K562 (cell line): ENCODE data around the gene SLC6A20. TPM values are rescaled to one million over a fixed set of nuclear protein-coding genes. Genes with fewer than 3 reads are reported as not detected.

Source experiments
- ARID2 ChIP-seq: fragments of 450-650 bp; IDR thresholded peaks from 2 replicates; pipeline ENCODE4 v1.6.1; 2017; ENCODE audit warnings: antibody characterized with exemption, mild to moderate bottlenecking
- CBX2 ChIP-seq: fragments of 200-600 bp; sonication (generic); IDR thresholded peaks from one replicate; pipeline ENCODE4 v1.6.1; 2012; ENCODE audit warnings: mild to moderate bottlenecking, low read length, inconsistent platforms; ENCODE audit not compliant: insufficient read depth, poor library complexity, severe bottlenecking
- CXXC5 ChIP-seq: fragments of 250-450 bp; sonication (Bioruptor Pico); IDR thresholded peaks from 2 replicates; pipeline ENCODE4 v1.8.0; 2022; ENCODE audit warnings: inconsistent platforms, mild to moderate bottlenecking, moderate library complexity
- FOSL1 ChIP-seq: fragments of 200-800 bp; sonication (Bioruptor generic); conservative IDR thresholded peaks from 2 replicates; pipeline ENCODE4 v1.6.1; 2016; ENCODE audit warnings: missing genetic modification characterization, missing compliant biosample characterization
- FOXA1 ChIP-seq: fragments of 450-650 bp; IDR thresholded peaks from 2 replicates; pipeline ENCODE4 v1.6.1; 2016; ENCODE audit warnings: mild to moderate bottlenecking, borderline replicate concordance
- HDAC1 ChIP-seq, 2 experiments: fragments of 450-650 bp; IDR thresholded peaks; 2 replicates each; pipeline ENCODE4 v1.6.1; 2016 to 2017; ENCODE audit warnings: inconsistent platforms in 1 of 2, mild to moderate bottlenecking in 1 of 2, moderate library complexity in 1 of 2
- HMG20A ChIP-seq: fragments of 450-650 bp; formaldehyde crosslinking; conservative IDR thresholded peaks from 2 replicates; pipeline ENCODE4 v1.4.0; 2020; ENCODE audit warnings: mild to moderate bottlenecking, mixed read lengths
- KLF10 ChIP-seq: fragments of 250-450 bp; sonication (Bioruptor Pico); IDR thresholded peaks from 2 replicates; pipeline ENCODE4 v1.6.1; 2021; ENCODE audit warnings: matching md5 sums
- L3MBTL2 ChIP-seq: fragments of 450-650 bp; IDR thresholded peaks from 2 replicates; pipeline ENCODE4 v1.6.1; 2016; ENCODE audit warnings: mild to moderate bottlenecking, moderate library complexity
- PCBP2 ChIP-seq: fragments of 200-400 bp; formaldehyde crosslinking; IDR thresholded peaks from 2 replicates; pipeline ENCODE4 v1.6.1; 2018; ENCODE audit warnings: low read length, low read depth, mild to moderate bottlenecking, moderate library complexity; ENCODE audit not compliant: poor library complexity, severe bottlenecking
- PHF8 ChIP-seq: fragments of 200-600 bp; sonication (generic); IDR thresholded peaks from 2 replicates; pipeline ENCODE4 v1.6.1; 2012; ENCODE audit warnings: mixed run types, mild to moderate bottlenecking, inconsistent platforms, low read length, moderate library complexity, borderline replicate concordance
- PTTG1 ChIP-seq: fragments of 450-650 bp; IDR thresholded peaks from 2 replicates; pipeline ENCODE4 v1.6.1; 2016; ENCODE audit warnings: low read depth, mild to moderate bottlenecking, missing genetic modification characterization, missing compliant biosample characterization
- SMARCB1 ChIP-seq: IDR thresholded peaks from 2 replicates; pipeline ENCODE4 v1.6.1; 2011; ENCODE audit warnings: improper control_type of control experiment, low read depth; ENCODE audit not compliant: insufficient read length
- SRSF1 ChIP-seq: fragments of 200-400 bp; formaldehyde crosslinking; IDR thresholded peaks from 2 replicates; pipeline ENCODE4 v1.6.1; 2017; ENCODE audit warnings: mild to moderate bottlenecking, low read depth, low read length, moderate library complexity
- ZBED1 ChIP-seq: IDR thresholded peaks from 2 replicates; pipeline ENCODE4 v1.6.1; 2014
- ZNF217 ChIP-seq: sonication (generic); formaldehyde crosslinking; IDR thresholded peaks from 2 replicates; pipeline ENCODE4 v1.8.0; 2022; ENCODE audit warnings: mild to moderate bottlenecking, missing genetic modification reagents
- ZNF507 ChIP-seq: conservative IDR thresholded peaks from 2 replicates; pipeline ENCODE4 v1.6.1; 2017; ENCODE audit warnings: missing genetic modification characterization, missing compliant biosample characterization
- ZNF830 ChIP-seq: fragments of 250-450 bp; sonication (Bioruptor Pico); IDR thresholded peaks from 2 replicates; pipeline ENCODE4 v1.5.0; 2021; ENCODE audit warnings: mild to moderate bottlenecking
- polyA plus RNA-seq, 8 experiments: library from polyadenylated mRNA; depleted of rRNA in 4 of 8; stranded (reverse) in 5 of 8; unstranded in 3 of 8; fragments of >200 nt; fragmentation: Nextera tagmentation in 2 of 8; fragmentation: Illumina TruSeq in 1 of 8; extraction: Ambion mirVana in 2 of 8; extraction: Trizol in 1 of 8; gene quantifications; 2 replicates each; pipeline versions ENCODE4 v1.2.1 to v1.2.3, GENCODE V29; 2011 to 2014; ENCODE audit warnings: inconsistent platforms in 1 of 8, missing spikeins in 1 of 8
- total RNA-seq, 7 experiments: library from RNA; depleted of rRNA in 6 of 7; stranded (reverse); fragments of >200 nt in 6 of 7; fragmentation: Illumina TruSeq in 2 of 7; extraction: Trizol in 2 of 7; gene quantifications; 2 replicates each; pipeline versions ENCODE4 v1.2.1 to v1.2.3, GENCODE V29; 2011 to 2021; ENCODE audit warnings: low replicate concordance in 1 of 7
- TF ChIP-seq, protein P1 (sequence below): fragments of 450-650 bp; IDR thresholded peaks from 2 replicates; pipeline ENCODE4 v1.6.1; 2018; ENCODE audit not compliant: partially characterized antibody
- TF ChIP-seq, protein P2 (sequence below): fragments of 450-650 bp; formaldehyde crosslinking; IDR thresholded peaks from 2 replicates; pipeline ENCODE4 v1.4.0; 2020; ENCODE audit warnings: mild to moderate bottlenecking, mixed read lengths
- TF ChIP-seq, protein P3 (sequence below): fragments of 450-650 bp; formaldehyde crosslinking; conservative IDR thresholded peaks from 2 replicates; pipeline ENCODE4 v1.4.0; 2022; ENCODE audit warnings: mild to moderate bottlenecking, missing genetic modification characterization
- TF ChIP-seq, protein P4 (sequence below): sonication (generic); formaldehyde crosslinking; IDR thresholded peaks from 2 replicates; pipeline ENCODE4 v1.9.0; 2022; ENCODE audit warnings: mild to moderate bottlenecking, missing genetic modification reagents

SLC6A20 gene
- total and polyA plus RNA-seq, 9 of the 15 experiments (the other 6 are each of a cell fraction or from before 2014, with no cell fraction given), result not detected

DNA sequence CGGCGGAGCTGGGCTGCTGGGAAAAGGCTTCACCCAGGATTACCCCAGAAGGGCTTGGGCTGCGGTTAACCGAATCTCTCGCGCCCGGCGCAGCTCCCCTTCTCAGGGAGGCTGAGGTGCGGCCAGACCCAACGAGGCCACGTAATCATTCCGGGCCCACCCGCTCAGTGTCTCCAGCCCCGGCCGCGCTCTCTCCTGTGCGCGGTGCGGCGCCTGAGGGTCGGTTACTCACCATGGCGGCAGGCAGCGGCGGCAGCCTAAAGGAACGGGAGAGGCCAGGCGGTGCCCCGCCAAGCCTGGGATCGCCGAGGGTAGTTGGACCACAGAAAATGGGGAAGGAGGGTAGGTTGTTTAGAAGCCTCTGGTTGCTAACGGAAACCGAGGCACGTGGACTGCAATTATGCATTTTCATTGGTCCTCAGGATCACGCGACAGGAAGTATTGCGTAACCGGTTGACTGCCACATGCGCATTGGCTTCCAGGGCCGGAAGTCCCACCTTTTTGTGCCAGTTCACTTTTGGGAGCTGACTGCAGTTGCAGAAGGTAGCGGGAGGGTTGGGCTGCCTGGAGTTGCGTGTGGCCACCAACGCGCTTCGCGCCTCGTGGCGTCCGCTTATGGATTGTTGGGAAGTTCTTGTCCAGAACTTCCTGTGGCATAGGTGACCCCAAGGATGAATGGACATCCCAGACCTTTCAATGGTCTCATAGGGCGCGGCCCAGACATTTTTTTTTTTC lies 45.6 kb upstream of the SLC6A20 start, which contains the start of gene LZTFL1 (continued):
- TF ChIP-seq CXXC5 (CRISPR knock-in tag), result peak; percentile 71
- TF ChIP-seq, protein P1, sequence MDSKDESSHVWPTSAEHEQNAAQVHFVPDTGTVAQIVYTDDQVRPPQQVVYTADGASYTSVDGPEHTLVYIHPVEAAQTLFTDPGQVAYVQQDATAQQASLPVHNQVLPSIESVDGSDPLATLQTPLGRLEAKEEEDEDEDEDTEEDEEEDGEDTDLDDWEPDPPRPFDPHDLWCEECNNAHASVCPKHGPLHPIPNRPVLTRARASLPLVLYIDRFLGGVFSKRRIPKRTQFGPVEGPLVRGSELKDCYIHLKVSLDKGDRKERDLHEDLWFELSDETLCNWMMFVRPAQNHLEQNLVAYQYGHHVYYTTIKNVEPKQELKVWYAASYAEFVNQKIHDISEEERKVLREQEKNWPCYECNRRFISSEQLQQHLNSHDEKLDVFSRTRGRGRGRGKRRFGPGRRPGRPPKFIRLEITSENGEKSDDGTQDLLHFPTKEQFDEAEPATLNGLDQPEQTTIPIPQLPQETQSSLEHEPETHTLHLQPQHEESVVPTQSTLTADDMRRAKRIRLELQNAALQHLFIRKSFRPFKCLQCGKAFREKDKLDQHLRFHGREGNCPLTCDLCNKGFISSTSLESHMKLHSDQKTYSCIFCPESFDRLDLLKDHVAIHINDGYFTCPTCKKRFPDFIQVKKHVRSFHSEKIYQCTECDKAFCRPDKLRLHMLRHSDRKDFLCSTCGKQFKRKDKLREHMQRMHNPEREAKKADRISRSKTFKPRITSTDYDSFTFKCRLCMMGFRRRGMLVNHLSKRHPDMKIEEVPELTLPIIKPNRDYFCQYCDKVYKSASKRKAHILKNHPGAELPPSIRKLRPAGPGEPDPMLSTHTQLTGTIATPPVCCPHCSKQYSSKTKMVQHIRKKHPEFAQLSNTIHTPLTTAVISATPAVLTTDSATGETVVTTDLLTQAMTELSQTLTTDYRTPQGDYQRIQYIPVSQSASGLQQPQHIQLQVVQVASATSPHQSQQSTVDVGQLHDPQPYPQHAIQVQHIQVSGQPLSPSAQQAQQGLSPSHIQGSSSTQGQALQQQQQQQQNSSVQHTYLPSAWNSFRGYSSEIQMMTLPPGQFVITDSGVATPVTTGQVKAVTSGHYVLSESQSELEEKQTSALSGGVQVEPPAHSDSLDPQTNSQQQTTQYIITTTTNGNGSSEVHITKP, result peak; percentile 30
- TF ChIP-seq FOSL1 (tag), result 0 out of 2 replicates have a peak, but pooled peaks have one; percentile 23
- TF ChIP-seq, protein P2, sequence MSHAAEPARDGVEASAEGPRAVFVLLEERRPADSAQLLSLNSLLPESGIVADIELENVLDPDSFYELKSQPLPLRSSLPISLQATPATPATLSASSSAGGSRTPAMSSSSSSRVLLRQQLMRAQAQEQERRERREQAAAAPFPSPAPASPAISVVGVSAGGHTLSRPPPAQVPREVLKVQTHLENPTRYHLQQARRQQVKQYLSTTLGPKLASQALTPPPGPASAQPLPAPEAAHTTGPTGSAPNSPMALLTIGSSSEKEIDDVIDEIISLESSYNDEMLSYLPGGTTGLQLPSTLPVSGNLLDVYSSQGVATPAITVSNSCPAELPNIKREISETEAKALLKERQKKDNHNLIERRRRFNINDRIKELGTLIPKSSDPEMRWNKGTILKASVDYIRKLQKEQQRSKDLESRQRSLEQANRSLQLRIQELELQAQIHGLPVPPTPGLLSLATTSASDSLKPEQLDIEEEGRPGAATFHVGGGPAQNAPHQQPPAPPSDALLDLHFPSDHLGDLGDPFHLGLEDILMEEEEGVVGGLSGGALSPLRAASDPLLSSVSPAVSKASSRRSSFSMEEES (CRISPR knock-in tag), result no peak; the same call in 1 of the 2 replicates
- no peak for TF ChIP-seq ZBED1
- no peak for TF ChIP-seq HMG20A (CRISPR knock-in tag)
- peak; percentile 73 for TF ChIP-seq PHF8
- no peak for TF ChIP-seq CBX2
- TF ChIP-seq ZNF830 (CRISPR knock-in tag), result peak; percentile 66
- peak; percentile 91 to 99 for TF ChIP-seq HDAC1 (IDR thresholded peaks at IDR 0.05)
- TF ChIP-seq ZNF217 (CRISPR knock-in tag), result no peak
- no peak for TF ChIP-seq SRSF1
- TF ChIP-seq PTTG1 (tag), result no peak
- TF ChIP-seq, protein P3, sequence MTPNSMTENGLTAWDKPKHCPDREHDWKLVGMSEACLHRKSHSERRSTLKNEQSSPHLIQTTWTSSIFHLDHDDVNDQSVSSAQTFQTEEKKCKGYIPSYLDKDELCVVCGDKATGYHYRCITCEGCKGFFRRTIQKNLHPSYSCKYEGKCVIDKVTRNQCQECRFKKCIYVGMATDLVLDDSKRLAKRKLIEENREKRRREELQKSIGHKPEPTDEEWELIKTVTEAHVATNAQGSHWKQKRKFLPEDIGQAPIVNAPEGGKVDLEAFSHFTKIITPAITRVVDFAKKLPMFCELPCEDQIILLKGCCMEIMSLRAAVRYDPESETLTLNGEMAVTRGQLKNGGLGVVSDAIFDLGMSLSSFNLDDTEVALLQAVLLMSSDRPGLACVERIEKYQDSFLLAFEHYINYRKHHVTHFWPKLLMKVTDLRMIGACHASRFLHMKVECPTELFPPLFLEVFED (CRISPR knock-in tag), result no peak
- TF ChIP-seq SMARCB1, result no peak
- TF ChIP-seq KLF10 (CRISPR knock-in tag), result no peak
- TF ChIP-seq L3MBTL2, result peak; percentile 98
- no peak for TF ChIP-seq FOXA1
- no peak for TF ChIP-seq PCBP2
- no peak for TF ChIP-seq ARID2
- TF ChIP-seq, protein P4, sequence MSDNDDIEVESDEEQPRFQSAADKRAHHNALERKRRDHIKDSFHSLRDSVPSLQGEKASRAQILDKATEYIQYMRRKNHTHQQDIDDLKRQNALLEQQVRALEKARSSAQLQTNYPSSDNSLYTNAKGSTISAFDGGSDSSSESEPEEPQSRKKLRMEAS (CRISPR knock-in tag), result peak; percentile 94
- TF ChIP-seq ZNF507 (tag), result no peak
